ENCODE data around the gene CHAC1.

CHAC1 gene

GRCh38 chr15:40968290-40969085 is 15.2 kb downstream of the CHAC1 start:
- no peak for TF ChIP-seq EZH2phosphoT487 (IDR thresholded peaks at IDR 0.05; ENCODE audit: low read length)
- no peak for TF ChIP-seq CTCF (IDR thresholded peaks at IDR 0.05; ENCODE audit: low read length)
- TF ChIP-seq EZH2 (optimal IDR thresholded peaks at IDR 0.05; ENCODE audit: low read depth, low read length), result no peak
- no peaks in the 10 kb centered on the region for H3K9me2 ChIP-seq (replicated peaks; ENCODE audit: insufficient read depth, low read length)
- no peak overlapping the region for H3K9ac ChIP-seq (ENCODE audit: low read length)
- H2AFZ ChIP-seq (ENCODE audit: low read length), result no peak overlapping the region
- no peaks in the 10 kb centered on the region for H3K27me3 ChIP-seq (replicated peaks; ENCODE audit: insufficient read depth, low read length)
- H3F3A ChIP-seq (ENCODE audit: insufficient read depth, low read length), result no peaks in the 10 kb centered on the region
- no peak overlapping the region for H3K4me3 ChIP-seq (ENCODE audit: low read length)
- DNase-seq, result no peak
- no peak overlapping the region for H3K27ac ChIP-seq (ENCODE audit: low read length)
- H3K4me2 ChIP-seq (ENCODE audit: low read depth, low read length), result no peak overlapping the region
- H3K79me2 ChIP-seq (ENCODE audit: low read length), result no peaks in the 10 kb centered on the region
- H4K20me1 ChIP-seq (ENCODE audit: insufficient read depth, low read length), result no peaks in the 10 kb centered on the region
- no peaks in the 10 kb centered on the region for H3K36me3 ChIP-seq (replicated peaks; ENCODE audit: insufficient read depth, low read length)
- H3K9me3 ChIP-seq (replicated peaks; ENCODE audit: insufficient read depth, low read length), result no peaks in the 10 kb centered on the region
- no peaks in the 10 kb centered on the region for H3K4me1 ChIP-seq (ENCODE audit: low read length)

GRCh38 chr15:40969363-40969762 is 16.1 kb downstream of the CHAC1 start:
- no peaks in the 10 kb centered on the region for H3K79me2 ChIP-seq (ENCODE audit: low read length)
- H3K9ac ChIP-seq (ENCODE audit: low read length), result no peak overlapping the region
- no peaks in the 10 kb centered on the region for H3F3A ChIP-seq (ENCODE audit: insufficient read depth, low read length)
- no peak overlapping the region for H3K27ac ChIP-seq (ENCODE audit: low read length)
- H3K4me3 ChIP-seq (ENCODE audit: low read length), result no peak overlapping the region
- TF ChIP-seq CTCF (IDR thresholded peaks at IDR 0.05; ENCODE audit: low read length), result no peak
- TF ChIP-seq EZH2 (optimal IDR thresholded peaks at IDR 0.05; ENCODE audit: low read depth, low read length), result no peak
- no peak for TF ChIP-seq EZH2phosphoT487 (IDR thresholded peaks at IDR 0.05; ENCODE audit: low read length)
- DNase-seq, result no peak
- H3K4me2 ChIP-seq (ENCODE audit: low read depth, low read length), result no peak overlapping the region
- H3K9me3 ChIP-seq (replicated peaks; ENCODE audit: insufficient read depth, low read length), result no peaks in the 10 kb centered on the region
- H3K36me3 ChIP-seq (replicated peaks; ENCODE audit: insufficient read depth, low read length), result no peaks in the 10 kb centered on the region
- H4K20me1 ChIP-seq (ENCODE audit: insufficient read depth, low read length), result no peaks in the 10 kb centered on the region
- no peaks in the 10 kb centered on the region for H3K27me3 ChIP-seq (replicated peaks; ENCODE audit: insufficient read depth, low read length)
- no peaks in the 10 kb centered on the region for H3K9me2 ChIP-seq (replicated peaks; ENCODE audit: insufficient read depth, low read length)
- no peak overlapping the region for H2AFZ ChIP-seq (ENCODE audit: low read length)
- no peaks in the 10 kb centered on the region for H3K4me1 ChIP-seq (ENCODE audit: low read length)

- Histone ChIP-seq H3K4me2 (ENCODE audit: low read depth, low read length) (no peak overlapping the region), H2AFZ (ENCODE audit: low read length) (no peak overlapping the region), H3K9ac (ENCODE audit: low read length) (no peak overlapping the region), H3K4me1 (ENCODE audit: low read length) (no peaks in the 10 kb centered on the region), H3K9me3 (replicated peaks; ENCODE audit: insufficient read depth, low read length) (no peaks in the 10 kb centered on the region), H3K36me3 (replicated peaks; ENCODE audit: insufficient read depth, low read length) (no peaks in the 10 kb centered on the region; the same call in none of the 2 replicates), H3K9me2 (replicated peaks; ENCODE audit: insufficient read depth, low read length) (no peaks in the 10 kb centered on the region), H3K79me2 (ENCODE audit: low read length) (no peaks in the 10 kb centered on the region), H3F3A (ENCODE audit: insufficient read depth, low read length) (no peaks in the 10 kb centered on the region), H3K27ac (ENCODE audit: low read length) (no peak overlapping the region), H3K27me3 (replicated peaks; ENCODE audit: insufficient read depth, low read length) (no peaks in the 10 kb centered on the region), H3K4me3 (ENCODE audit: low read length) (no peak overlapping the region), H4K20me1 (ENCODE audit: insufficient read depth, low read length) (no peaks in the 10 kb centered on the region)
- no peak for TF ChIP-seq EZH2 (optimal IDR thresholded peaks at IDR 0.05; ENCODE audit: low read depth, low read length)
- no peak for TF ChIP-seq EZH2phosphoT487 (IDR thresholded peaks at IDR 0.05; ENCODE audit: low read length)
- no peak for TF ChIP-seq CTCF (IDR thresholded peaks at IDR 0.05; ENCODE audit: low read length)
- DNase-seq, result no peak
Measured at GRCh38 chr15:40974879-40975278, 21.6 kb downstream of the CHAC1 start.
